ENCODE measurements around the gene NCAM1. TPM values are rescaled to one million over a fixed set of nuclear protein-coding genes. Genes with fewer than 3 reads are reported as not detected.

The NCAM1 gene
- total and polyA plus RNA-seq, 12 donors, result 38.7 to 181 (median 111) TPM

DNA sequence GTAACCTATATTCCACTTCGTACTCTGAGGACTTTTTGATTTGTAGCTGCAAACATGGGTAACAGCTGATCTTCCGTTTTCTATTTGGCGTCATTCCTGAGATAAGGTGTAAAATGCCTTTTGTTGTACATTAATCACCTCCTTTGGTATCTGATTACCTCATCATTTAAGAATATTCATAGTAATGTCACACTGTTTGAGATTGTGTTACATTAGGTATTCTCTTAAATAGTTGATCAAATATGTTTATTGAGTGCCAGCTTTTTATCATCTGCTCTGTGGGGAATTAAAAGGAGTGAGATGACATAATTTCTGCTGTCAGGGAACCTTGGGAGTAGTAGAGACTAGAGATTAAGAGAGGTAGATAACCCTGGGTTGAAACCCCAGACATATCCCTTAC is 5.9 kb downstream of the NCAM1 start:
- peaks cover 0 to 1% of the 10 kb centered on the region in 2 donors for H3K4me1 ChIP-seq (replicated peaks in 1 of 2)
- no peaks in the 10 kb centered on the region for H3K9me3 ChIP-seq (replicated peaks in 1 of 3)
- TF ChIP-seq, protein P1, sequence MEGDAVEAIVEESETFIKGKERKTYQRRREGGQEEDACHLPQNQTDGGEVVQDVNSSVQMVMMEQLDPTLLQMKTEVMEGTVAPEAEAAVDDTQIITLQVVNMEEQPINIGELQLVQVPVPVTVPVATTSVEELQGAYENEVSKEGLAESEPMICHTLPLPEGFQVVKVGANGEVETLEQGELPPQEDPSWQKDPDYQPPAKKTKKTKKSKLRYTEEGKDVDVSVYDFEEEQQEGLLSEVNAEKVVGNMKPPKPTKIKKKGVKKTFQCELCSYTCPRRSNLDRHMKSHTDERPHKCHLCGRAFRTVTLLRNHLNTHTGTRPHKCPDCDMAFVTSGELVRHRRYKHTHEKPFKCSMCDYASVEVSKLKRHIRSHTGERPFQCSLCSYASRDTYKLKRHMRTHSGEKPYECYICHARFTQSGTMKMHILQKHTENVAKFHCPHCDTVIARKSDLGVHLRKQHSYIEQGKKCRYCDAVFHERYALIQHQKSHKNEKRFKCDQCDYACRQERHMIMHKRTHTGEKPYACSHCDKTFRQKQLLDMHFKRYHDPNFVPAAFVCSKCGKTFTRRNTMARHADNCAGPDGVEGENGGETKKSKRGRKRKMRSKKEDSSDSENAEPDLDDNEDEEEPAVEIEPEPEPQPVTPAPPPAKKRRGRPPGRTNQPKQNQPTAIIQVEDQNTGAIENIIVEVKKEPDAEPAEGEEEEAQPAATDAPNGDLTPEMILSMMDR (IDR thresholded peaks at IDR 0.05), result no peak
- TF ChIP-seq POLR2A (IDR thresholded peaks at IDR 0.05), result no peak
- intact Hi-C loops (cut with DNase I), result no loop called here
- WGBS, 4 donors, result 75 to 82% (median 81%) methylated on average over 3 of the region's 3 CpGs
- no peak overlapping the region for H3K4me3 ChIP-seq
- no peak for DNase-seq
- no peaks in the 10 kb centered on the region for H3K36me3 ChIP-seq (replicated peaks in 1 of 2)
- peaks cover 4% of the 10 kb centered on the region for H3K27me3 ChIP-seq
- no peak overlapping the region for H3K27ac ChIP-seq

DNA sequence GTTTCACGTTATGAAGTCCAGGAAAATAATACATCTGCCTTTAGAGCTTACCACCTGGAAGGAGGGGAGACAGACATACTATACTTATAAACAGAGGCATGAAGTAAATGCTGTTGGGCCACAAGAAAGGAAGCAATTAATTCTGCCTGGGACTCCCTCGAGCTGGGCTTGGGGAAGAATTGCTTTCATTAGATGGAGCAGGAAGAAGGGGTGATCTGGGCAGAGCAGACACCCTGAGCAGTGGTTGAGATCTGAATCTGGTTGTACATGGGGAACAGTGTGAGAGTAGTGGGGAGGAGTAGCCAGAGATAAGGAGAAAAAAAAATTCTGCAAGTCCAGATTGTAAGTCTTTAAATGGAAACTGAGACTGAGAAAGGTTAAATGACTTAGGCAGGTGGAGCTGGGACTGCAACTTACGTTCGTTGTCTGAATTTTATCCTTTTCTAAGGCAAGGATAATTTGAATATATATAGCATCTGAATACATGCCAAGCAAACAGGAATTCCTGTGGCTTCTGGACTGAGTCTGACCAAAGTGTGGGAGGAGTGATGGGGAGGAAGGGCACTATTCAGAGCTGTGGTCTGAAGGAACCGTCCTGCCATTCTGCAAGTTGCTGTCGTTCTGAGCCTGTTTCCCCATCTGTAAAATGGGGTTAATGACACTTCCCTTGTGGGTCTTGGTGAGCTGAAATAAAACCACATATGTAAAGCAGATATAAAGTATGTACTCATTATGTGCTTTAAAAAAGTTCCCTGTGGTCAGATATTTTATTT is 7.9 kb downstream of the NCAM1 start:
- H3K27me3 ChIP-seq, result no peaks in the 10 kb centered on the region
- no peaks in the 10 kb centered on the region for H3K36me3 ChIP-seq (replicated peaks in 1 of 2)
- intact Hi-C loops (cut with DNase I), result no loop called here
- 58 to 67% (median 60%) methylated on average over 6 of the region's 6 CpGs for WGBS, 4 donors
- H3K4me3 ChIP-seq, result no peak overlapping the region
- peaks cover 0 to 13% of the 10 kb centered on the region in 2 donors for H3K4me1 ChIP-seq (replicated peaks in 1 of 2)
- no peak overlapping the region for H3K27ac ChIP-seq
- no peak for TF ChIP-seq POLR2A (IDR thresholded peaks at IDR 0.05)
- TF ChIP-seq, protein P1 (IDR thresholded peaks at IDR 0.05), result no peak
- DNase-seq, result no peak
- no peaks in the 10 kb centered on the region for H3K9me3 ChIP-seq (replicated peaks in 1 of 3)

DNA sequence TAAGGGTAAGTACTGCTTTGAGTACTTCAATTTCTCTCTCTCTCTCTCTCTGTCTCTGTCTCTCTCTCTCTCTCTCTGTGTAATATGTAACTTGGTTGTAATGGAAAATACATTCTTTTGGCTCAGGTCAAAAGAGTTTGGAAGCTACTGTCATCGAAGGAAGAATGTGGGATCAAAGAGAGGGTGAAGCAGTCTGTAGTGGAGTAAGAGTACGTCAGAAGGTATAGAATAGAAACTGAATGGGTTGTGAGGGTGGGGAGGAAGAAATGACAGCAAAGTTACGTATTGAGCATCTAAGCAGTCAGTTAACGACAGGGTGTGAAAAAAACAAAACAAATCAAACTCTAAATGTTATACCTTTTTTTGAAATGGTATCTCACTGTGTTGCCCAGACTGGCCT is 10.0 kb downstream of the NCAM1 start:
- no peak overlapping the region for H3K4me3 ChIP-seq
- no peak for DNase-seq
- peaks cover 0 to 13% of the 10 kb centered on the region in 2 donors for H3K4me1 ChIP-seq (replicated peaks in 1 of 2)
- intact Hi-C loops (cut with DNase I), result no loop called here
- WGBS, 4 donors, result 84 to 90% (median 85%) methylated on average over 4 of the region's 4 CpGs
- H3K36me3 ChIP-seq (replicated peaks in 1 of 2), result no peaks in the 10 kb centered on the region
- H3K27me3 ChIP-seq, result no peaks in the 10 kb centered on the region
- H3K9me3 ChIP-seq (replicated peaks in 1 of 3), result no peaks in the 10 kb centered on the region
- TF ChIP-seq POLR2A (IDR thresholded peaks at IDR 0.05), result no peak
- TF ChIP-seq, protein P1 (IDR thresholded peaks at IDR 0.05), result no peak
- H3K27ac ChIP-seq, result no peak overlapping the region

DNA sequence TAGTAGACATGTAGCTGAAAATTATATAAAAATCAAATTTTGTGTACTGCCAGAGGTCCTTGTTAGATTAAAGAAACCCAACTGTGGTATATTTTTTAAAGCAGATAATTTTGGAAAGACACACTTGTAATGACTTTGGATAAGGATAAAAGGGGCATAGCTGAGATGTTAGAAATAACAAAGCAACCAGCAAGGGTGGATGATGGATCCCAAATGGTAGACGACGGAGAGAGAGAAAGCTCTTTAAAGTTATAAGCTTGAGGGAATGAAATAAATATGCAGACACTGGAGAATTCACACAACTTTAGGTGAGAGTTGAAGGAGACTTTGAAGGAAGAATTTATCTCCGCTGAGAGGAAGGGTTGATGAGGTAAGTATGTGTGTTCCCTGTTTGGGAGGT is 10.6 kb downstream of the NCAM1 start:
- H3K4me3 ChIP-seq, result no peak overlapping the region
- no peaks in the 10 kb centered on the region for H3K36me3 ChIP-seq (replicated peaks in 1 of 2)
- DNase-seq, result no peak
- H3K9me3 ChIP-seq (replicated peaks in 1 of 3), result no peaks in the 10 kb centered on the region
- H3K27me3 ChIP-seq, result no peaks in the 10 kb centered on the region
- intact Hi-C loops (cut with DNase I), result no loop called here
- H3K27ac ChIP-seq, result no peak overlapping the region
- WGBS, 4 donors, result 86 to 96% (median 90%) methylated on average over 3 of the region's 3 CpGs
- H3K4me1 ChIP-seq (replicated peaks in 1 of 2), result peaks cover 0 to 13% of the 10 kb centered on the region in 2 donors
- TF ChIP-seq, protein P1 (IDR thresholded peaks at IDR 0.05), result no peak
- TF ChIP-seq POLR2A (IDR thresholded peaks at IDR 0.05), result no peak
